Right atrium auricular region (tissue), 2 donors: ENCODE results near the gene SSBP2. TPM values are rescaled to one million over a fixed set of nuclear protein-coding genes. Genes with fewer than 3 reads are reported as not detected.

Experiments
- DNase-seq: peaks from one replicate; pipeline ENCODE4 v3.0.0-alpha.2; 2019; ENCODE audit warnings: low spot score
- H3K27ac ChIP-seq, 2 donors: fragments of 200-600 bp; sonication (generic); 1 replicate in 1 of 2; 2 replicates in 1 of 2; pipeline ENCODE4 v1.5.1; 2016 to 2019
- H3K27me3 ChIP-seq, 2 donors: fragments of 200-600 bp; sonication (generic); one replicate each; pipeline versions ENCODE4 v1.5.1 to v1.6.0; 2017 to 2019
- H3K36me3 ChIP-seq: fragments of 200-600 bp; sonication (generic); one replicate; pipeline ENCODE4 v1.5.1; 2016
- H3K4me1 ChIP-seq, 2 donors: fragments of 200-600 bp; sonication (generic); one replicate each; pipeline versions ENCODE4 v1.5.1 to v1.6.0; 2017 to 2019
- H3K4me3 ChIP-seq, 2 donors: fragments of 200-600 bp; sonication (generic); 1 replicate in 1 of 2; 2 replicates in 1 of 2; pipeline ENCODE4 v1.5.1; 2017 to 2019; ENCODE audit warnings: mild to moderate bottlenecking in 1 of 2, moderate library complexity in 1 of 2
- H3K9me3 ChIP-seq, 2 donors: fragments of 200-600 bp; sonication (generic); one replicate each; pipeline ENCODE4 v1.5.1; 2019
- CTCF ChIP-seq, 2 donors: fragments of 200-600 bp; sonication (generic); IDR thresholded peaks; one replicate each; pipeline ENCODE4 v1.5.1; 2019; ENCODE audit warnings: antibody characterized with exemption in 2 of 2
- total RNA-seq, 2 donors: library from RNA; depleted of rRNA; stranded (reverse); fragments of >200 nt; gene quantifications; one replicate each; pipeline ENCODE4 v1.1.0, GENCODE V29; 2016

SSBP2 gene
- total RNA-seq, 2 donors from 2014 or later = 29.3 to 55.1 TPM

- H3K4me1 ChIP-seq = peaks cover 0 to 23% of the 10 kb centered on the region in 2 donors
- H3K9me3 ChIP-seq = no peaks in the 10 kb centered on the region
- DNase-seq = no peak
- no peaks in the 10 kb centered on the region for H3K27me3 ChIP-seq
- no peaks in the 10 kb centered on the region for H3K36me3 ChIP-seq
- no peak for TF ChIP-seq CTCF (IDR thresholded peaks at IDR 0.05)
- no peak overlapping the region for H3K4me3 ChIP-seq
- H3K27ac ChIP-seq = peak overlapping the region in 1 of 2 donors; percentile 36
Observed at GRCh38 chr5:81788329-81788728, 37.4 kb upstream of the SSBP2 start.

GRCh38 chr5:81787474-81788242 is 36.8 kb upstream of the SSBP2 start:
- H3K27ac ChIP-seq = peak overlapping the region in 1 of 2 donors; percentile 36
- DNase-seq = peak; percentile 78

GRCh38 chr5:81786991-81787390 is 36.1 kb upstream of the SSBP2 start:
- no peak for DNase-seq
- Histone ChIP-seq H3K27ac (peak overlapping the region in 1 of 2 donors; percentile 30), H3K9me3 (no peaks in the 10 kb centered on the region), H3K27me3 (no peaks in the 10 kb centered on the region), H3K4me1 (peaks cover 0 to 23% of the 10 kb centered on the region in 2 donors), H3K4me3 (no peak overlapping the region), H3K36me3 (no peaks in the 10 kb centered on the region)
- no peak for TF ChIP-seq CTCF (IDR thresholded peaks at IDR 0.05)

More at GRCh38 chr5:81787474-81788242, 36.8 kb upstream of the SSBP2 start:
- no peaks in the 10 kb centered on the region for H3K27me3 ChIP-seq
- peaks cover 0 to 23% of the 10 kb centered on the region in 2 donors for H3K4me1 ChIP-seq
- no peak overlapping the region for H3K4me3 ChIP-seq
- H3K36me3 ChIP-seq = no peaks in the 10 kb centered on the region
- H3K9me3 ChIP-seq = no peaks in the 10 kb centered on the region
- TF ChIP-seq CTCF (IDR thresholded peaks at IDR 0.05) = no peak

GRCh38 chr5:81786496-81786895 is 35.6 kb upstream of the SSBP2 start:
- TF ChIP-seq CTCF (IDR thresholded peaks at IDR 0.05) = no peak
- Histone ChIP-seq H3K4me3 (no peak overlapping the region), H3K27me3 (no peaks in the 10 kb centered on the region), H3K27ac (no peak overlapping the region), H3K9me3 (no peaks in the 10 kb centered on the region), H3K36me3 (no peaks in the 10 kb centered on the region), H3K4me1 (peaks cover 0 to 23% of the 10 kb centered on the region in 2 donors)
- DNase-seq = no peak

- Histone ChIP-seq H3K36me3 (no peaks in the 10 kb centered on the region), H3K4me1 (peaks cover 0 to 23% of the 10 kb centered on the region in 2 donors), H3K27me3 (no peaks in the 10 kb centered on the region), H3K4me3 (no peak overlapping the region), H3K9me3 (no peaks in the 10 kb centered on the region), H3K27ac (no peak overlapping the region)
- TF ChIP-seq CTCF (IDR thresholded peaks at IDR 0.05) = no peak
- no peak for DNase-seq
Observed at GRCh38 chr5:81785322-81785721, 34.4 kb upstream of the SSBP2 start.
